Amniotic epithelial cell (primary cell): Measurements from ENCODE around the gene EPO.
"Not testable (repeated sequence)": the region's sequence is repeated elsewhere in the genome, so short reads cannot be mapped to it uniquely, and the experiment has no call there.

Experiments
- DNase-seq: peaks from one replicate; pipeline ENCODE4 v3.0.0-alpha.2; 2010; ENCODE audit warnings: low read depth

EPO gene

DNA sequence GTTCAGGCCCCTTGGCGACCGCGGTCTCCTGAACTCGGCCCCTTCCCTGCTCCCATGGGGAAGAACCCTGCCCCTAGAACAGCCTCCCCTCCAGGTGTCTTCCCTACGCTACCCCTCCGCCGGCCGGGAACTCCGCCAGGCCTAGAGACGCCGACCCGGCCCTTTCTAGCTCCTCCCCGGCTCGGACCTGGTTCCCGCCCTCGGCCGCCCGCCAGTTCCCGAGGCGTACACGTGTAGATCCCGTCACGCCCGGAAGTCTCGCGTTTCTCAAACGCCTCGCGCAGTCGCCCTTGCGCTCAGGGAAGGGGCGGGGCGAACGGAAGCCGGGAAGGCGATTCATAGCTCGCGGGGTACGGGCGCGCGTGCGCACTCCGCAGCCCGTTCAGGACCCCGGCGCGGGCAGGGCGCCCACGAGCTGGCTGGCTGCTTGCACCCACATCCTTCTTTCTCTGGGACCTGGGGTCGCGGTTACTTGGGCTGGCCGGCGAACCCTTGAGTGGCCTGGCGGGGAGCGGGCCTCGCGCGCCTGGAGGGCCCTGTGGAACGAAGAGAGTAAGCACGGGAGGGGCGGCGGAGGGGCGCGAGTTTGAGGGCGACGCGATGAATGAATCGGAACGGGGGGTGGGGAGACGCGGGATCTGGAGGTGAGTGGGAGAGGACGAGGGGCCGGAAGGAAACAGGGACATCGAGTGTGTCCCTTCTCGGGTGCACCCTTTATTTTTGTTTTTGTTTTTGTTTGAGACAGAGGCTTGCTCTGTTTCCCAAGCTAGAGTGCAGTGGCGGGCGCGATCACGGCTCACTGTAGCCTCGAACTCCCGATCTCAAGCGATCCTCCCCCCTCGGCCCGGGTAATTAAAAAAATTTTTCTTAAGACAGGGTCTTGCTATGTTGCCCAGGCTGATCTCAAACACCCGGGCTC is 14.3 kb upstream of the EPO start, which contains the start of gene POP7:
POP7 (plus strand) TSS at position 369 of the 919 bp plus-strand sequence. CDS start 710 bp downstream, outside the sequence.
- peak; percentile 95 for DNase-seq

DNA sequence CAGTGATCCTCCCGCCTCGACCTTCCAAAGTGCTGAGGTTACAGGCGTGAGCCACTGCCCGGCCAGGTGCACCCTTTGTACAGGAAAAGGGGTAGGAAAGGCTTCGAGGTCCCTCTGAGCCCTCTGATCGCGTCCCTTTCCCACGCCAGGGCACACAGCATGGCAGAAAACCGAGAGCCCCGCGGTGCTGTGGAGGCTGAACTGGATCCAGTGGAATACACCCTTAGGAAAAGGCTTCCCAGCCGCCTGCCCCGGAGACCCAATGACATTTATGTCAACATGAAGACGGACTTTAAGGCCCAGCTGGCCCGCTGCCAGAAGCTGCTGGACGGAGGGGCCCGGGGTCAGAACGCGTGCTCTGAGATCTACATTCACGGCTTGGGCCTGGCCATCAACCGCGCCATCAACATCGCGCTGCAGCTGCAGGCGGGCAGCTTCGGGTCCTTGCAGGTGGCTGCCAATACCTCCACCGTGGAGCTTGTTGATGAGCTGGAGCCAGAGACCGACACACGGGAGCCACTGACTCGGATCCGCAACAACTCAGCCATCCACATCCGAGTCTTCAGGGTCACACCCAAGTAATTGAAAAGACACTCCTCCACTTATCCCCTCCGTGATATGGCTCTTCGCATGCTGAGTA is 13.5 kb upstream of the EPO start:
- DNase-seq: no peak

DNA sequence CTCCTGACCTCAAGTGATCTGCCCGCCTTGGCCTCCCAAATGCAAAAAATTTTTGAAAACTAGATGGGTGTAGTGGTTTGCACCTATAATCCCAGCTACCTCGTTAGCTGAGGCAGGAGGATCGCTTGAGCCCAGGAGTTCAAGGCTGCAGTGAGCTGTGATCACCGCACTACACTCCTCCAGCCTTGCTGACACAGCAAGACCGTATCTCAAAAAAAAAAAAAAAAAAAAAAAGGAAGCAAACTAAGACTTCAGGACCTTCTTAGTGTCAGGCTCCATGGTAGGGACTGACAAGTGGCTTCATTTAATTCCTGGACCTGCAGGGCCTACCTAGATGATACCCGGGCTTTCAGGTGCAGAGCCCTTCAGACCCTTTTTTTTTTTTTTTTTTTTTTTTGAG is 11.9 kb upstream of the EPO start:
- DNase-seq: no peak

DNA sequence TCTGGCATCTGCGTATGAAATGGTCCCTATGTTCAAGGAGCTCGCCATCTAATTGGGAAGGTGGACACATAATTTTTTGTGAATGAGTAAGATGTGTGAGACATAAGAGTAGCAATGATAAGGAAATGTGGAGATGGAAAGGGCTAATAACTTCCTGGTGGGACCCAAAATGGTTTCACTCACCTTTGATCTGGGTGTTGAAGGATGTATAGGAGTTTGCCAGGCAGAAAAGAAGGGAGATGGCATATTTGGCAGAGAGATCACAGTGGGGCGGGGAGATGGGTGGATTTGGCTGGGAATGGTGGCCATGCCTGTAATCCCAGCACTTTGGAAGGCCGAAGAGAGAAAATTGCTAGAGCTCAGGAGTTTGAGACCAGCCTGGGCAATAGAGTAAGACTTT is 9.8 kb upstream of the EPO start:
- no peak for DNase-seq

DNA sequence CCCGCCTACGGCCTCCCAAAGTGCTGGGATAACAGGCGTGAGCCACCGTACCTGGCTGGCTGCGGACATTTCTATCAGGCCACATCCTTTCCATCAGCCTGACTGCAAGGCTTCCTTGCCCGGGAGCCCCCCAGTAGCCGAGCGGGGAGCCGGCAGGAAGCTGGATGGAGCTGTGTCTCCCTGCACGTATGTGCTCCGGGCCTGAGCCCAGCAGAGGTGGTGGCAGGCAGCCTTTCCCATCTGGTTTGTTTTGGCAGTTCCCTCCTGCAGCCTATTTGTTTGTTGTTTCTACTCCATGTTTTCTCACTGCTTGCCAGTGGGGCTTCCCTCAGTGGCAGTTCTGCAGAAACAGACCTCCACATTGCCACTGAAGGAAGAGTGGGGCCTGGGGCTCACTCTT is 8.9 kb upstream of the EPO start:
- no peak for DNase-seq

DNA sequence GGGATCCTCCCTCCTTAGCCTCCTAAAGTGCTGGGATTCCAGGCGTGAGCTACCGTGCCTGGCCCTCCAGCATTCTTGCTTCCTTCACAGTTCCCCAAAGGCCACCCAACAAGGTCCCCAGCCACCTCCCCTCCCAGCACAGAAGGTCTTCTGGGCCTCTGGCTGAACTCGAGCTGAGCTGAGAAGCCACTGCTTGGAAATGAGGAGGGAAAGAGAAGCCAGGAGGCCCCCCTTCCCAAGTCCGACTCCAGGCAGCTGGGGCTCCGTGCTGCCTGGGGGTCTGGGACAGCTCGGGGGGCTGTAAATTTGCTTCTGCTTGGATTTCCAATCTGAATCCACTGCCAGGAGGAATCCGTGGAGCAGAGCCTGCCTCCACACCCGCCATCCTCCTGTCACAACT is 5.5 kb upstream of the EPO start:
- no peak for DNase-seq

DNA sequence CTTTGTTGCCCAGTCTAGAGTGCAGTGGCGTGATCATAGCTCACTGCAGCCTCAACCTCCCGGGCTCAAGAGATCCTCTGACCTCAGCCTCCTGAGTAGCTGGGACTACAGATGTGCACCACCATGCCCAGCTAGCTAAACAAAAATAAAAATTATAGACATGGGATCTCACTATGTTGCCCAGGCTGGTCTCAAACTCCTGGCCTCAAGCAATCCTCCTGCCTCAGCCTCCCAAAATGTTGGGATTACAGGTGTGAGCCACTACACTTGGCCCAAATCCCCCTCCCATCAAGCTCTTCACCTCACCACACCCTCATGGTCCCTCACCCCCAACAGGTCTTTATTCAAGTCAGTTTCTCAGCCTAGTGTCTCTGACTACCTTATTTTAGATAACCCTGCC is 3.2 kb upstream of the EPO start:
- DNase-seq: not testable (repeated sequence)

DNA sequence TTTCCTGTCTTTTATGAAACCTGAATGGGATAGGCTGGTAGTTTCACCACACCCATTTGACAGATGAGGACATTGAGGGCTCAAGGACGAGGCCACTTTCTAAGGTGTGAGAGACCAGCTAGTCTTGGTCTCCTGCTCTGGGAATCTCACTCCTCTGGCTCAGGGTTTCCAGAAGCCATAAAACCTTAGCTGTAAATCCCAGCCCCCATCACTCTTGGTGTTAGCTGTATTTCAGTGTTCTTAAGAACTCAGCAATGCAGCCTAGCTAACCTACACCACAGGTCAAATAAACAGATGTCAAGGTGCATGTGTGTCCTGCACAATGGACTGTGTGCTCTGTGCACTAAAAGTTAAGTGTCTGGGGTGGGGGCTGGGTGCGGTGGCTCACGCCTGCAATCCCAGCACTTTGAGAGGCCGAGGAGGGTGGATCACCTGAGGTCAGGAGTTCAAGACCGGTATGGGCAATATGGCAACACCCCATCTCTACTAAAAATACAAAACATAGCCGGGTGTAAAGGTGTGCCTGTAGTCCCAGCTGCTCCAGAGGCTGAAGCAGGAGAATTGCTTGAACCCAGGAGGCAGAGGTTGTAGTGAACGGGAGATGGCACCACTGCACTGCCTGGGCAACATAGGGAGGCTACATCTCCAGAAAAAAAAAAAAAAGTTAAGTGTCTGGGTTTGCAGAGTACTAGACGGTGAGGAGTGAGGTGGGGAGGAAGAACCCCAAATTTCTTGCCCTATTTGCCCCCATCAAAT is 567 bp upstream of the EPO start:
- DNase-seq: peak; percentile 32

DNA sequence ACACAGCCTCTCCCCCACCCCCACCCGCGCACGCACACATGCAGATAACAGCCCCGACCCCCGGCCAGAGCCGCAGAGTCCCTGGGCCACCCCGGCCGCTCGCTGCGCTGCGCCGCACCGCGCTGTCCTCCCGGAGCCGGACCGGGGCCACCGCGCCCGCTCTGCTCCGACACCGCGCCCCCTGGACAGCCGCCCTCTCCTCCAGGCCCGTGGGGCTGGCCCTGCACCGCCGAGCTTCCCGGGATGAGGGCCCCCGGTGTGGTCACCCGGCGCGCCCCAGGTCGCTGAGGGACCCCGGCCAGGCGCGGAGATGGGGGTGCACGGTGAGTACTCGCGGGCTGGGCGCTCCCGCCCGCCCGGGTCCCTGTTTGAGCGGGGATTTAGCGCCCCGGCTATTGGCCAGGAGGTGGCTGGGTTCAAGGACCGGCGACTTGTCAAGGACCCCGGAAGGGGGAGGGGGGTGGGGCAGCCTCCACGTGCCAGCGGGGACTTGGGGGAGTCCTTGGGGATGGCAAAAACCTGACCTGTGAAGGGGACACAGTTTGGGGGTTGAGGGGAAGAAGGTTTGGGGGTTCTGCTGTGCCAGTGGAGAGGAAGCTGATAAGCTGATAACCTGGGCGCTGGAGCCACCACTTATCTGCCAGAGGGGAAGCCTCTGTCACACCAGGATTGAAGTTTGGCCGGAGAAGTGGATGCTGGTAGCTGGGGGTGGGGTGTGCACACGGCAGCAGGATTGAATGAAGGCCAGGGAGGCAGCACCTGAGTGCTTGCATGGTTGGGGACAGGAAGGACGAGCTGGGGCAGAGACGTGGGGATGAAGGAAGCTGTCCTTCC is 620 bp downstream of the EPO start:
- DNase-seq: no peak

DNA sequence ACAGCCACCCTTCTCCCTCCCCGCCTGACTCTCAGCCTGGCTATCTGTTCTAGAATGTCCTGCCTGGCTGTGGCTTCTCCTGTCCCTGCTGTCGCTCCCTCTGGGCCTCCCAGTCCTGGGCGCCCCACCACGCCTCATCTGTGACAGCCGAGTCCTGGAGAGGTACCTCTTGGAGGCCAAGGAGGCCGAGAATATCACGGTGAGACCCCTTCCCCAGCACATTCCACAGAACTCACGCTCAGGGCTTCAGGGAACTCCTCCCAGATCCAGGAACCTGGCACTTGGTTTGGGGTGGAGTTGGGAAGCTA is 1.2 kb downstream of the EPO start:
- no peak for DNase-seq

DNA sequence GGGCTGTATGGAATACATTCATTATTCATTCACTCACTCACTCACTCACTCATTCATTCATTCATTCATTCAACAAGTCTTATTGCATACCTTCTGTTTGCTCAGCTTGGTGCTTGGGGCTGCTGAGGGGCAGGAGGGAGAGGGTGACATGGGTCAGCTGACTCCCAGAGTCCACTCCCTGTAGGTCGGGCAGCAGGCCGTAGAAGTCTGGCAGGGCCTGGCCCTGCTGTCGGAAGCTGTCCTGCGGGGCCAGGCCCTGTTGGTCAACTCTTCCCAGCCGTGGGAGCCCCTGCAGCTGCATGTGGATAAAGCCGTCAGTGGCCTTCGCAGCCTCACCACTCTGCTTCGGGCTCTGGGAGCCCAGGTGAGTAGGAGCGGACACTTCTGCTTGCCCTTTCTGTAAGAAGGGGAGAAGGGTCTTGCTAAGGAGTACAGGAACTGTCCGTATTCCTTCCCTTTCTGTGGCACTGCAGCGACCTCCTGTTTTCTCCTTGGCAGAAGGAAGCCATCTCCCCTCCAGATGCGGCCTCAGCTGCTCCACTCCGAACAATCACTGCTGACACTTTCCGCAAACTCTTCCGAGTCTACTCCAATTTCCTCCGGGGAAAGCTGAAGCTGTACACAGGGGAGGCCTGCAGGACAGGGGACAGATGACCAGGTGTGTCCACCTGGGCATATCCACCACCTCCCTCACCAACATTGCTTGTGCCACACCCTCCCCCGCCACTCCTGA is 2.4 kb downstream of the EPO start:
- no peak for DNase-seq

DNA sequence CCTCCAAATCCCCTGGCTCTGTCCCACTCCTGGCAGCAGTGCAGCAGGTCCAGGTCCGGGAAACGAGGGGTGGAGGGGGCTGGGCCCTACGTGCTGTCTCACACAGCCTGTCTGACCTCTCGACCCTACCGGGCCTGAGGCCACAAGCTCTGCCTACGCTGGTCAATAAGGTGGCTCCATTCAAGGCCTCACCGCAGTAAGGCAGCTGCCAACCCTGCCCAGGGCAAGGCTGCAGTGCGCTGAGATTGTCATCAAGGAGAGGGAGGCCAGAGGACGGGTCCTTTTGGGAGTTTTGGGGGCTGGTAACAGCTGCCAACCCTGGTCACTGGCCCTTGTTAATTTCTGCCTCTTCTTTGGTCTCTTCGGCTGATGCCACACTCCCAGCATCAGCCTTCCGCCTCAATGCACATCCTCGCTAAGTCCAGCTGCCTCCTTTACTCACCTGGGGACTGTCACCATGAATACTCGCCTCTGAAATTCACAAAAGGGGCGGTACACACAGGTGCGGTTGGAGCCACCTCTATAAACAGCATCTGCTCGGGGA is 3.5 kb downstream of the EPO start:
- DNase-seq: no peak

DNA sequence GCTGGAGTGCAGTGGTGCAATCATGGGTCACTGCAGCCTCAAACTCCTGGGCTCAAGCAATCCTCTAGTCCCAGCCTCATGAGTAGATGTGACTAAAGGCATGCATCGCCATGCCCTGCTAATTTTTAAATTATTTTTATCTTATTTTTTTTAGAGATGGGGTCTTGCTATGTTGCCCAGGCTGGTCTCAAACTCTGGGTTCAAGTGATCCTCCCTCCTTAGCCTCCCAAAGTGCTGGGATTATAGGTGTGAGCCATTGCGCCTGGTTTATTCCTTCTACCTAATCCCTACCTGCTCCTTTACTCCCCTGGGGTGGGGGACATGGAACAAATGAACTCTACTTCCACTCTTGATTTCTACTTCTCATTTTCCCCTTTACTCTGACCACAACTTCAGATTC is 4.1 kb downstream of the EPO start:
- DNase-seq: not testable (repeated sequence)

DNA sequence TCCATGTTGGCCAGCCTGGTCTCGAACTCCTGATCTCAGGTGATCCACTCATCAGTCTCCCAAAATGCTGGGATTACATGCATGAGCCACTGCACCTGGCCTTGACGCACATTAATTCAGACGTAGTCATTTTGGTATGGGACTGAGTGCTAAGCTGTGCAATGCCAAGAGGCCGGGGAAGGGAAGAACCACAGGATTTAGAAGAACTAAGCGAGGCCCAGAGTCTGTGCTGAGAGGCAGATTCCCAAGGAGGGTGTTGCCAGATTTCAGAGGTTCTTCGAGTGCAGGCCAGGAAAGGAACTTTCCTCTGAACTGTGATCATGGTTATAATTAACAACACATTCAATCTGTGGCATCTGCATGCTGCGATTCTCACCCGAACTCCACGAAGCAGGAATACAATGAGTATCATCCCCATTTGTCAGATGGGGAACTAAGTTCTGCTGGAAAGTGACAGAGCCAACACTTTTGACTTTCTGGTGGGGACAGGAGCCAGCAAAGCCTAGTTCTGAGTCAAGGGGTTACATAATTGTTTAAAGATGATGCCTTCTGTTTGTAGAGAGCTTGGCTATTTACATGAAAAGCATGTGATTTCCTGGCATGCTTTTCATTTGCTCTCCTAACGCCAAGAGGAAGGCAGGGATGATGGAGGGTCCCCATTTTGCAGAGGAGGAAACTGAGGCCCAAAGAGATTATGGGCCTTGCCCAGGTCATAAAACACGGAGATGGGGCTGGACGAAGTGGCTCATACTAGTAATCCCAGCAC is 6.9 kb downstream of the EPO start:
- peak; percentile 65 for DNase-seq

DNA sequence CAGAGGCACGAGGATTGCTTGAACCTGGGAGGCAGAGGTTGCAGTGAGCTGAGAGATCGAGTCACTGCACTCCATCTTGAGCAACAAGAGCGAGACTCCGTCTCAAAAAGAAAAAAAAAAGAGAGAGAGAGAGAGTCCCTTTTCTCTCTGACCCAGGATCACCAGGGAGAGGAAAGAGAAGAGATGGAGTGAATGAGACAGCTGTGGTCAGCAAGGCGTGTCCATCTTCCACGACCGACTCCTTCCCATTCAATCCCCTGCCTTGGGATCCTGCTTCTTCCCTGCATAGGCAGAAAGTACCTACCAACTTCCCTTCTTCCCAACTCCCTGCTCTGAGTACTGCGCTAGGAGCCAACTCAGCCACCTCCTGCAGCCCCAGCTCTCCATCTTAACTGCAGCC is 7.9 kb downstream of the EPO start:
- DNase-seq: no peak

DNA sequence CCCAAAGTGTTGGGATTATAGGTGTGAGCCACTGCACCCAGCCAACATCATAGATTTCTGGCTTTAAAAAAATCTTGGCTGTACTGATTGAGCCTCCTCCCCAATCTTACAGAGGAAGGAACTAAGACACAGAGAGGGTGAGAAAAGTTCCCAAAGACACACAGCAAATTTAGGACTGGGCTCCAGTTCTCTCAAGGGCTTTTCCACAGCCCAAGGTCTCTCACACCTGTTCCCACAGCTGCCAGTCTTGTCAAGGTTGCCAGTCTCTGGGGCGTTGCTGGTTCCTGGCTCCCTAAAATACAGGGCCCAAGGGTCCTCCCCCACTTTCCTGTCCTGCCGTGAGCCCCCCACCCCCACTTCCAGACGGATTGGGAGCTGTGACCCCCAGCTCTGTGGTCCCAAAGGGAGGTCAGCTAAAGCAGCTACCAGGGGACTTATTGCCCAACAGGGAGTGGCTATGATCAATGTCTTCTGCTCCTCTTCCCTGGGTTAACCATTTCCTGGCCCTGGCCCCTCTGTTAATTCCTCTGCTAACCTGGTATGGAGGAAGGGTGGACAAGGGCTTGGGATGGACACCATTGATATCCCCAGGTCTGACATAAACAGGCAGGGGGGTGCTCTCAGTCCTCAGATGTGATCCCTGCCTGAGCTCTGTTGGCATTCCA is 10.0 kb downstream of the EPO start:
- DNase-seq: no peak

DNA sequence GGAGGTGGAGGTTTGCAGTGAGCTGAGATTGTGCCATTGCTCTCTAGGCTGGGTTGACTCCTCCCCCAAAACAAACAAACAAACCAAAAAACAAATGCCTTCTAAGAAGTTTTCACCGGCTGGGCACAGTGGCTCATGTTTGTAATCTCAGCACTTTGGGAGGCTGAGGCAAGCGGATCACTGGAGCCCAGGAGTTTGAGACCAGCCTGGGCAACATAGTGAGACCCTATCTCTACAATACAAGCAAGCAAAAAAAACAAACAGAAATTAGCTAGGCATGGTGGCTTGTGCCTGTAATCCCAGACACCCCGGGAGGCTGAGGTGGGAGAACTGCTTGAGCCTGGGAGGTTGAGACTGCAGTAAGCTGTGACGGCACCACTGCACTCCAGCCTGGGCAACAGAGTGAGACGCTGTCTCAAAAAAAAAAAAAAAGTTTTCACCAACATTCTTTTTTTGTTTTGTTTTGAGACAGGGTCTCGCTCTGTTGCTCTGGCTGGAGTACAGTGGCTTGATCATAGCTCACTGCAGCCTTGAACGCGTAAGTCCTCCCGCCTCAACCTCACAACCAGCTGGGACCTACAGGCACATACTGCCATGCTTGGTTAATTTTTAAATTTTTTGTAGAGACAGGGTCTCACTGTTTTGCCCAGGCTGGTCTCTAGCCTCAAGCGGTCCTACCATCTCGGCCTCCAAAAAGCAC is 11.8 kb downstream of the EPO start:
- no peak for DNase-seq

DNA sequence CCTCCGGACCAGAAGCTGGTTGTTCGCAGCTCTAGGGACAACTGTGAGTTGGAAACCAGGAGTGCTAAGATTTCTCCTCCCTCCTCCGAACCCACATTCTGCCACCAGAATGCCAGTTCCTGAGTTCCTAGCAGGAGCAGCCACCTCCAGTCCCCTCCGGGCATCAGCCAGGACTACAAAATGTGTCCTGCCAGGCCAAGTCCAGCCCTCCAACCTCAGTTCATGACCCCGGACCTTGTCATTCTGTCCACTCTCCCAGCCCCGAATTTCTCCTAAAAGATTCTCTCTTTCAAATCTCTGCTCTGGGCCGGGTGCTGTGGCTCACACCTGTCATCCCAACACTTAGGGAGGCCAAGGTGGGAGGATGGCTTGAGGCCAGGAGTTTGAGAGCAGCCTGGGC is 15.5 kb downstream of the EPO start:
- no peak for DNase-seq

DNA sequence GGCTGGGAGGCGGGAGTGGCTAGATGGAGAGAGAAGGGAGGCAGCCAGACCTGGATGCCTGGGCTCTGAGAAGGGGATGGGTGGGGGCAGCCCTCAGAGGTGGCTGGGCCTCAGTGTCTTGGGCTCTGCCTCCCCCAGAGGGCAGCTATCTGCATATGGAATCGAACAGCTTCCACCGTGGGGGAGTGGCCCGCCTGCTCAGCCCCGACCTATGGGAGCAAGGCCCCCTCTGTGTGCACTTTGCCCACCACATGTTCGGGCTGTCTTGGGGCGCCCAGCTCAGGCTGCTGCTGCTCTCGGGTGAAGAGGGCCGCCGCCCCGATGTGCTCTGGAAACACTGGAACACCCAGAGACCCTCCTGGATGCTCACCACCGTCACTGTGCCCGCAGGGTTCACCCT is 16.4 kb downstream of the EPO start:
- DNase-seq: no peak
